WTC11 (cell line): Measurements from ENCODE around the gene LMTK2.

Experiments used
- ETV6 ChIP-seq: sonication (generic); formaldehyde crosslinking; IDR thresholded peaks from 2 replicates; pipeline ENCODE4 v1.8.1; 2022; ENCODE audit warnings: mild to moderate bottlenecking, missing genetic modification reagents
- FOXK1 ChIP-seq: sonication (generic); formaldehyde crosslinking; IDR thresholded peaks from 2 replicates; pipeline ENCODE4 v1.8.0; 2022; ENCODE audit warnings: mild to moderate bottlenecking, moderate library complexity, missing genetic modification reagents
- RELA ChIP-seq: sonication (generic); formaldehyde crosslinking; IDR thresholded peaks from 2 replicates; pipeline ENCODE4 v1.8.1; 2022; ENCODE audit warnings: missing genetic modification reagents, mild to moderate bottlenecking, borderline replicate concordance
- ZNF263 ChIP-seq: sonication (generic); formaldehyde crosslinking; IDR thresholded peaks from 2 replicates; pipeline ENCODE4 v1.8.1; 2022; ENCODE audit warnings: low read depth, mild to moderate bottlenecking, moderate library complexity, missing genetic modification reagents
- TF ChIP-seq, protein P1 (sequence below): fragments of 200-600 bp; IDR thresholded peaks from 2 replicates; pipeline ENCODE4 v1.8.0; 2022; ENCODE audit warnings: antibody characterized with exemption
- TF ChIP-seq, protein P2 (sequence below): sonication (generic); formaldehyde crosslinking; IDR thresholded peaks from 2 replicates; pipeline ENCODE4 v1.8.1; 2023; ENCODE audit warnings: mild to moderate bottlenecking, missing genetic modification reagents, moderate library complexity

DNA sequence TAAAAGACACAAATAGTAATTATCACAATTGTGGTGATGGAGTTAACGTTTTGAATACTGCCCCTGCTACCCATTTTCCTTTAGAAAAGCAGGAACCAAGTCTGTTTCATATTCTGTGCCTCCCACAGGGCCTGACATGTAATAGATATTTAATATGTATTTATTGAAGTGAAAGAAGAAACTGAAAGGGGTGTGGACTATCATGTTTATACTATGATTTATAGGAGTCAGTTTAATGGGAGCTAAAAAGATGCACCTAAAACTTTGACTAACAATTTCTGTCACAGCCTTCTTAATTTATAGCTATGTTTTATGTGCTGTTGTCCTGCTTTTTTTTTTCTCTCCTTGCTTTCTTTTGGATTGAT is 80.5 kb downstream of the LMTK2 start:
- TF ChIP-seq ZNF263 (CRISPR knock-in tag) (no peak), RELA (CRISPR knock-in tag) (no peak), ETV6 (no peak), FOXK1 (CRISPR knock-in tag) (no peak)
- TF ChIP-seq, protein P1, sequence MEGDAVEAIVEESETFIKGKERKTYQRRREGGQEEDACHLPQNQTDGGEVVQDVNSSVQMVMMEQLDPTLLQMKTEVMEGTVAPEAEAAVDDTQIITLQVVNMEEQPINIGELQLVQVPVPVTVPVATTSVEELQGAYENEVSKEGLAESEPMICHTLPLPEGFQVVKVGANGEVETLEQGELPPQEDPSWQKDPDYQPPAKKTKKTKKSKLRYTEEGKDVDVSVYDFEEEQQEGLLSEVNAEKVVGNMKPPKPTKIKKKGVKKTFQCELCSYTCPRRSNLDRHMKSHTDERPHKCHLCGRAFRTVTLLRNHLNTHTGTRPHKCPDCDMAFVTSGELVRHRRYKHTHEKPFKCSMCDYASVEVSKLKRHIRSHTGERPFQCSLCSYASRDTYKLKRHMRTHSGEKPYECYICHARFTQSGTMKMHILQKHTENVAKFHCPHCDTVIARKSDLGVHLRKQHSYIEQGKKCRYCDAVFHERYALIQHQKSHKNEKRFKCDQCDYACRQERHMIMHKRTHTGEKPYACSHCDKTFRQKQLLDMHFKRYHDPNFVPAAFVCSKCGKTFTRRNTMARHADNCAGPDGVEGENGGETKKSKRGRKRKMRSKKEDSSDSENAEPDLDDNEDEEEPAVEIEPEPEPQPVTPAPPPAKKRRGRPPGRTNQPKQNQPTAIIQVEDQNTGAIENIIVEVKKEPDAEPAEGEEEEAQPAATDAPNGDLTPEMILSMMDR: no peak
- TF ChIP-seq, protein P2, sequence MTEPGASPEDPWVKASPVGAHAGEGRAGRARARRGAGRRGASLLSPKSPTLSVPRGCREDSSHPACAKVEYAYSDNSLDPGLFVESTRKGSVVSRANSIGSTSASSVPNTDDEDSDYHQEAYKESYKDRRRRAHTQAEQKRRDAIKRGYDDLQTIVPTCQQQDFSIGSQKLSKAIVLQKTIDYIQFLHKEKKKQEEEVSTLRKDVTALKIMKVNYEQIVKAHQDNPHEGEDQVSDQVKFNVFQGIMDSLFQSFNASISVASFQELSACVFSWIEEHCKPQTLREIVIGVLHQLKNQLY (CRISPR knock-in tag): no peak
